ENCODE results near the gene FSCN2. TPM values are rescaled to one million over a fixed set of nuclear protein-coding genes. Genes with fewer than 3 reads are reported as not detected.

The FSCN2 gene
- polyA plus RNA-seq, 1 of the 3 experiments (the other 2 are of a cell fraction), result 2.1 TPM

GRCh38 chr17:81543339-81543675, 15.1 kb downstream of the FSCN2 start:
- H4K20me1 ChIP-seq (ENCODE audit: insufficient read depth), result peaks cover 3% of the 10 kb centered on the region; the same call in 1 of the 2 replicates
- H3K36me3 ChIP-seq (replicated peaks in 1 of 2; ENCODE audit: control insufficient read depth in 1 of 2, insufficient read depth in 2 of 2, low read length in 1 of 2), result peaks cover 37 to 72% of the 10 kb centered on the region in 2 experiments
- H3K79me2 ChIP-seq (ENCODE audit: insufficient read depth), result peaks cover 4% of the 10 kb centered on the region; the same call in 1 of the 2 replicates
- no peaks in the 10 kb centered on the region for H3K9me2 ChIP-seq
- no peaks in the 10 kb centered on the region for H3K27me3 ChIP-seq (ENCODE audit: insufficient read depth)
- no peak overlapping the region for H3K4me3 ChIP-seq (ENCODE audit: low read depth in 2 of 2, low read length in 1 of 2)
- H3F3A ChIP-seq (replicated peaks; ENCODE audit: insufficient read depth), result peaks cover 6% of the 10 kb centered on the region
- no peaks in the 10 kb centered on the region for H3K4me1 ChIP-seq (ENCODE audit: control insufficient read depth in 1 of 2, insufficient read depth in 2 of 2, low read depth in 1 of 2, low read length in 1 of 2)
- DNase-seq, result no peak
- no peak overlapping the region for H2AFZ ChIP-seq (ENCODE audit: low read depth)
- no peak overlapping the region; a peak in 1 of 4 replicates for H3K27ac ChIP-seq (ENCODE audit: low read depth in 2 of 2, low read length in 1 of 2)
- H3K9me3 ChIP-seq, result no peaks in the 10 kb centered on the region
- no peak overlapping the region for H3K9ac ChIP-seq
- 99% methylated on average over 9 of the region's 14 CpGs for WGBS (ENCODE audit: low lambda C conversion rate)
- CTCF ChIA-PET, result interaction anchor here (0.8 to 2.0 kb wide), 7 partner anchors 8 to 252 kb away, joined by 3 to 7 read pairs (median 4); no protein-coding TSS in a partner anchor
- POLR2A ChIA-PET, result interaction anchor here (1.5 kb wide), 1 partner anchor 9 kb away, joined by 5 read pairs; the partner anchor contains the start of gene FAAP100
- no peak overlapping the region for H3K4me2 ChIP-seq
- no peak for TF ChIP-seq MXI1 (IDR thresholded peaks at IDR 0.05; ENCODE audit: low read depth, low read length)
- no peak for TF ChIP-seq SIN3A (IDR thresholded peaks at IDR 0.05; ENCODE audit: borderline replicate concordance, low read depth, low read length)
- no peak for TF ChIP-seq TAF1 (IDR thresholded peaks at IDR 0.05; ENCODE audit: borderline replicate concordance, low read depth, low read length)
- TF ChIP-seq SMC3 (IDR thresholded peaks at IDR 0.05; ENCODE audit: low read depth, low read length), result no peak
- no peak for TF ChIP-seq RFX5 (IDR thresholded peaks at IDR 0.05; ENCODE audit: low read length)
- TF ChIP-seq FOSL2 (IDR thresholded peaks at IDR 0.05; ENCODE audit: borderline replicate concordance, low read depth), result no peak
- TF ChIP-seq RCOR1 (IDR thresholded peaks at IDR 0.05; ENCODE audit: low read length), result no peak

- H3K36me3 ChIP-seq (replicated peaks in 1 of 2; ENCODE audit: control insufficient read depth in 1 of 2, insufficient read depth in 2 of 2, low read length in 1 of 2), result peaks cover 40 to 72% of the 10 kb centered on the region in 2 experiments
- ChIA-PET CTCF (interaction anchor here (0.8 to 2.0 kb wide), 6 partner anchors 8 to 252 kb away, joined by 3 to 7 read pairs (median 4); no protein-coding TSS in a partner anchor), POLR2A (interaction anchor here (1.5 kb wide), 1 partner anchor 9 kb away, joined by 5 read pairs; the partner anchor contains the start of gene FAAP100)
These were observed 15.6 kb downstream of the FSCN2 start for GRCh38 chr17:81543756-81544155.

More at GRCh38 chr17:81543756-81544155, 15.6 kb downstream of the FSCN2 start:
- H3K27ac ChIP-seq (ENCODE audit: low read depth in 2 of 2, low read length in 1 of 2), result no peak overlapping the region
- no peak overlapping the region for H3K4me2 ChIP-seq
- no peaks in the 10 kb centered on the region for H3K9me2 ChIP-seq
- no peak overlapping the region for H3K9ac ChIP-seq
- no peak overlapping the region for H2AFZ ChIP-seq (ENCODE audit: low read depth)
- peaks cover 6% of the 10 kb centered on the region for H3F3A ChIP-seq (replicated peaks; ENCODE audit: insufficient read depth)
- H4K20me1 ChIP-seq (ENCODE audit: insufficient read depth), result no peaks in the 10 kb centered on the region
- no peaks in the 10 kb centered on the region for H3K9me3 ChIP-seq
- DNase-seq, result no peak
- no peak overlapping the region for H3K4me3 ChIP-seq (ENCODE audit: low read depth in 2 of 2, low read length in 1 of 2)
- H3K79me2 ChIP-seq (ENCODE audit: insufficient read depth), result peaks cover 9% of the 10 kb centered on the region; the same call in 1 of the 2 replicates
- H3K4me1 ChIP-seq (ENCODE audit: control insufficient read depth in 1 of 2, insufficient read depth in 2 of 2, low read depth in 1 of 2, low read length in 1 of 2), result no peaks in the 10 kb centered on the region
- 96% methylated on average over 13 of the region's 15 CpGs for WGBS (ENCODE audit: low lambda C conversion rate)
- TF ChIP-seq FOXJ3 (CRISPR knock-in tag; IDR thresholded peaks at IDR 0.05), result no peak
- TF ChIP-seq IRF3 (IDR thresholded peaks at IDR 0.05; ENCODE audit: low read depth, low read length), result no peak
- no peak for TF ChIP-seq YY1 (IDR thresholded peaks at IDR 0.05; ENCODE audit: low read depth)
- no peak for TF ChIP-seq TCF12 (IDR thresholded peaks at IDR 0.05)
- TF ChIP-seq GATA2 (CRISPR knock-in tag; IDR thresholded peaks at IDR 0.05), result no peak
- TF ChIP-seq CTCF (IDR thresholded peaks at IDR 0.05), result no peak
- no peak for TF ChIP-seq FOSL2 (IDR thresholded peaks at IDR 0.05; ENCODE audit: borderline replicate concordance, low read depth)
- TF ChIP-seq EP300 (IDR thresholded peaks at IDR 0.05; ENCODE audit: borderline replicate concordance in 1 of 2, low read depth in 1 of 2, low read length in 1 of 2), result no peak
- TF ChIP-seq RXRA (IDR thresholded peaks at IDR 0.05; ENCODE audit: borderline replicate concordance, low read depth), result no peak
- TF ChIP-seq GABPA (IDR thresholded peaks at IDR 0.05; ENCODE audit: low read depth), result no peak
- no peak for TF ChIP-seq NRF1 (IDR thresholded peaks at IDR 0.05; ENCODE audit: low read depth, low read length)
- H3K27me3 ChIP-seq (ENCODE audit: insufficient read depth), result no peaks in the 10 kb centered on the region

Data from SK-N-SH (cell line).